Mesenteric fat pad (tissue), 1 donor: ENCODE results near the gene C1QTNF4. TPM values are rescaled to one million over a fixed set of nuclear protein-coding genes. Genes with fewer than 3 reads are reported as not detected.

Experiments used
- DNase-seq: peaks from one replicate; pipeline ENCODE4 v3.0.0-alpha.2; 2020; ENCODE audit warnings: low spot score
- total RNA-seq: library from RNA; stranded (reverse); fragmentation: NEBNext Ultra II Directional; extraction: Animal tissue kit (Norgen Biotek cat#: 25700); gene quantifications from one replicate; pipeline ENCODE4 v1.2.1, GENCODE V29; 2021
- donor health status: DM: yes; HTN: yes; CAD: no.

Gene C1QTNF4
- total RNA-seq, 1 donor from 2014 or later = 1.1 TPM

DNA sequence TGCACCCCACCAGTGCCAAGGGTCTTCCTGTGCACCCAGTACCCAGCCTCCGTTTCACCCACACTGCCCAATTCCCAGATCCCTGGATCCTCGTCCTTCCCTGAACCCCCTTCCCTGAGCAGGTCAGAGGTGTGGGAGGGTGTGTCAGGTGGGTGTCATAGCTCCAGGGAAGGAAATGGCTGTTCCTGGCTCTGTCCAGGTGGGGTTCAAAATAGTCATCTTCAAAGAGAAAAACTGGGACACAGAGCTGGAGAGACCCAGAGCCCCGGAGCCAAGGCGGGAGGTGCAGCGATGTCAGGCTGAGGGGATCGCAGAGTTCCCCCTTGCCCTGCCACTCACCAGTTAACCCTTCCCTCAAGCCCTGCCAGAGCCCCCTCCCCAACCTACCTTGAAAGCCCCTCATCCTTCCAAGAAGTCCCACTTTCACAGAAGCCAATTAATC, 698 bp downstream of the C1QTNF4 start:
- no peak for DNase-seq

GRCh38 chr11:47592970-47593369, 1.2 kb downstream of the C1QTNF4 start:
- no peak for DNase-seq

GRCh38 chr11:47592251-47592650, 2.0 kb downstream of the C1QTNF4 start:
- no peak for DNase-seq

- DNase-seq = no peak
Observed at GRCh38 chr11:47591764-47592163, 2.4 kb downstream of the C1QTNF4 start.

GRCh38 chr11:47589977-47590861, 4.0 kb downstream of the C1QTNF4 start:
- DNase-seq = no peak

GRCh38 chr11:47589584-47589976, 4.6 kb downstream of the C1QTNF4 start:
- no peak for DNase-seq

- no peak for DNase-seq
Observed at GRCh38 chr11:47589118-47589517, 5.1 kb downstream of the C1QTNF4 start.

GRCh38 chr11:47587723-47588326, 6.4 kb downstream of the C1QTNF4 start:
- no peak for DNase-seq

DNA sequence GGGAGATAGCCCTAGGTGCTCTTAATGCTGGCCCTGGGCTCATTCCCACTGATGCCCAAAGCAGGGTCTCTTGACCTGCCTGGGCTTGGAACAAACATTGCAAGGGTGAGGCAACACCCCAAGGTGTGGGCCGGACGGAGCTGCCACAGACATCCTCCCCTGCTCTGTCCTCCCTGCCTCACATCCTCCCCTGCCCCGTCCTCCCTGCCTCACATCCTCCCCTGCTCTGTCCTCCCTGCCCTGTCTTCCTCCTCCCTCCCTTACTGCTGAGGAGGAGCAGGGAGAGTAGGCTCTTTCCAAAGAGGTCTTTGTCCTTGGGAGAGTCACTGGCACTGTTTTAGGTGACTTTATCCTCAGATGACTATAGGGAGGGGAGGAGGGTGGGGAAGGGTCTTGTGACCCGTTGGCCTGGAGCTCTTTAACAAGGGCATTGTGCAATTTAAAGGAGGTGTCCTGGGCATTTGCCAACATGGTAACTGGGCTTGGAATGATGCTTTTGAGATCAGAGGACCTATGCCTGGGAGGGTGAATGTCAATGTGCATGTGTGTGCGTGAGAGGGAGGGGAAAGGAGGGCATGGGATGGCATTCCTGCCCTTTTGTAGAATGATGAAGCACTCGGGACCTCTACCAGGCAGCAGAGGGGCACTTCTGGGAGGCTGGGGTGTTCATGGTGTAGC, 7.0 kb downstream of the C1QTNF4 start:
- DNase-seq = no peak

GRCh38 chr11:47586098-47586855, 7.9 kb downstream of the C1QTNF4 start, which contains the start of gene FAM180B:
TSS of gene FAM180B (plus strand) at chr11:47586678. CDS start at chr11:47586769, 91 bp downstream.
- no peak for DNase-seq

GRCh38 chr11:47583844-47584243, 10.4 kb downstream of the C1QTNF4 start:
- no peak for DNase-seq

- peak; percentile 96 for DNase-seq
Observed at GRCh38 chr11:47578524-47579494, 15.4 kb downstream of the C1QTNF4 start, which contains the start of the genes KBTBD4 and NDUFS3. TSS of gene KBTBD4 (minus strand) at chr11:47578970. CDS start at chr11:47578951, 19 bp downstream. TSS of gene NDUFS3 (plus strand) at chr11:47579074. CDS start at chr11:47579092, 18 bp downstream.

DNA sequence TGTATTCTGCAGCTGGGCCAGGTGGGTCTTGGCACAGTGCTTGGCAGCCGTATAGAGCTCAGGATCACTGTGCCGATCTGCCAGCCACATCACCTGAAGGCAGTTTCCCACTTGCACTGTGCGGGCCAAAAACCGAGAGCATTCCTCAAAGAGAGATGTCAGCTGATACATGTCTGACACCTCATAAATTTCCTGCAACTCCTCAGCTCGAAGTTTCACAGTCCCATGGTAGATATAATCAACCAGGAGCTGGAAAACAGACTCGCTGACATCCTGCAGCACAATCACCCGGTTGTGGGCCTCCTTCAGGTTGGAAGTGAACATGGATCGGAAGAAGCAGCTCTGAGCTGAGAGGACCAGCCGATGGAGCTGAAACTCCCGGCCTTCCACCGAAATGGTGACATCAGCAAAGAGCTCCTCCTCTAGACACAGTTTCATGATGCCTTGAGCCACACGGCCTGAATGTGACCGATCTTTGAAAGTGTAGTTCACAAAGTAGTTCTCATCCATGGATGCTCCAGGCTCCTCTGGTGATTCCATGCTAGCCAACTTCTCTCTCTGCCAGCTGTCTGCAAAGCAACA, 16.7 kb downstream of the C1QTNF4 start:
- no peak for DNase-seq

DNA sequence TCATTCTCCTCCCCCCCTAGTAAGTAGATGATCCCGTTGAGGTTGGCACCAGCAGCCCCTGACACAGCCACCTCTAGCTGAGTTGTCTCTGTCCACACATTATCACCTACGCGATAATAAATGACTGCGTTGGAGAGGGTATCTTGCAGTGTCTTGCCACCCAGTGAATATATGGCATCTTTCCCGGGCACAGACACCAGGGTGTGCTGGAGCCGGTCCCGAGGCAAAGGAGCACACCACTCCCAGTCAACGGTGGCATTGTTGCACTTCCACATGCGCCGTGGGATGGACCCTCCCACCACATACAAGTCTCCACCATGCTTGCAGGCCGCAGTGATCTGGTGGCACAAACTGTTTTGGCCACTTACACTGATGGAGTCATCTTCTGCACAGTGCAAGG, 20.9 kb downstream of the C1QTNF4 start:
- DNase-seq = no peak

GRCh38 chr11:47572715-47573255, 21.4 kb downstream of the C1QTNF4 start:
- DNase-seq = no peak

GRCh38 chr11:47571895-47572294, 22.3 kb downstream of the C1QTNF4 start:
- no peak for DNase-seq

DNA sequence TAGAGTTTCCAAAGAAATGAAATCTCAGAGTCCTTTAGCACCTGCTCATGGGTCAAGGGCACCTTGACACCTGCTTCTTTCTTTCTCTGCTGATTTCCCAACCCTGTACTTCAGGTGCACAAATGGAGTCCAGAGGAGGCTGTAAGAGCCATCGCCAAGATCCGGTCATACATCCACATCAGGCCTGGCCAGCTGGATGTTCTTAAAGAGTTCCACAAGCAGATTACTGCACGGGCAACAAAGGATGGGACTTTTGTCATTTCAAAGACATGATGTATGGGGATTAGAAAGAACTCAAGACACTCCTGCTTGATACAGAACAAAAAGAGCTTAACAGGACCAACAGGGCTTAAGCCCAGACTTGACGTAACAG, 22.9 kb downstream of the C1QTNF4 start:
- DNase-seq = no peak

GRCh38 chr11:47570651-47571356, 23.4 kb downstream of the C1QTNF4 start:
- DNase-seq = no peak
